K562 (cell line): ENCODE data around the gene RPL14. TPM values are rescaled to one million over a fixed set of nuclear protein-coding genes. Genes with fewer than 3 reads are reported as not detected.

Source experiments
- ATAC-seq: fragments of 200-7000 bp; cut with Tn5 transposase; 3 replicates; pipeline ENCODE4 v1.9.1; 2020; ENCODE audit warnings: moderate library complexity
- BruUV-seq: library from RNA; stranded (reverse); fragments of 400-500 nt; replicated peaks from 2 replicates; lab custom pipeline; 2021; lab: Mats Ljungman, UMichigan
- CTCF ChIA-PET: fragments of 300-600 bp; formaldehyde crosslinking; extraction: SDS; loops from one replicate; lab custom pipeline; 2021; ENCODE audit warnings: low intra/inter-chr PET ratio; lab: Yijun Ruan, JAX
- POLR2A ChIA-PET: fragments of 300-600, 350-650 bp; sonication (Branson Sonifier 250); formaldehyde crosslinking; extraction: SDS; loops from one replicate; lab custom pipeline; 2021; ENCODE audit warnings: antibody characterized with exemption, inconsistent platforms; lab: Yijun Ruan, JAX
- DNase-seq, 4 experiments: peaks; one replicate each; pipeline versions ENCODE4 v3.0.0 to v3.0.0-alpha.2; 2011 to 2018; ENCODE audit warnings: low spot score in 3 of 4, mixed read lengths in 3 of 4; ENCODE audit errors: extremely low read depth in 1 of 4
- FAIRE-seq: peaks from 2 replicates; lab custom pipeline; 2011; peaks lifted over from hg19 to GRCh38; lab: Jason Lieb, UNC
- H2AFZ ChIP-seq: 2 replicates; pipeline ENCODE4 v1.6.0; 2011; ENCODE audit warnings: low read depth, low read length, control low read depth, inconsistent platforms
- H3K27ac ChIP-seq: fragments of 200-600 bp; 3 replicates; pipeline ENCODE4 v1.8.0; 2011; ENCODE audit warnings: low read depth, mild to moderate bottlenecking, control low read depth, inconsistent platforms, low read length, moderate library complexity, mixed read lengths; ENCODE audit errors: extremely low read depth
- H3K27me3 ChIP-seq, 2 experiments: fragments of 300-600 bp in 1 of 2; 2 replicates in 1 of 2; 3 replicates in 1 of 2; pipeline versions ENCODE4 v1.6.0 to v1.8.0; 2011; ENCODE audit warnings: inconsistent platforms in 2 of 2, low read length in 2 of 2, mild to moderate bottlenecking in 1 of 2, mixed read lengths in 1 of 2, moderate library complexity in 1 of 2; ENCODE audit not compliant: control insufficient read depth in 2 of 2, insufficient read depth in 2 of 2
- H3K36me3 ChIP-seq: fragments of 300-600 bp; 3 replicates; pipeline ENCODE4 v1.8.0; 2011; ENCODE audit warnings: mild to moderate bottlenecking, low read length, inconsistent platforms; ENCODE audit not compliant: control insufficient read depth, insufficient read depth
- H3K4me1 ChIP-seq, 2 experiments: fragments of 200-600 bp in 1 of 2; replicated peaks in 1 of 2; 2 replicates in 1 of 2; 3 replicates in 1 of 2; pipeline versions ENCODE4 v1.5.1 to v1.8.0; 2011; ENCODE audit warnings: inconsistent platforms in 2 of 2, low read length in 2 of 2, mild to moderate bottlenecking in 1 of 2, mixed read lengths in 1 of 2, moderate library complexity in 1 of 2; ENCODE audit not compliant: control insufficient read depth in 2 of 2, insufficient read depth in 2 of 2
- H3K4me2 ChIP-seq: 2 replicates; pipeline ENCODE4 v1.6.1; 2011; ENCODE audit warnings: low read length, control low read depth, inconsistent platforms, mixed read lengths; ENCODE audit not compliant: insufficient read depth
- H3K4me3 ChIP-seq: fragments of 200-600 bp; sonication (generic), shearing (Covaris generic); 2 replicates; pipeline ENCODE4 v1.5.1; 2016; ENCODE audit warnings: control low read depth, inconsistent platforms
- H3K79me2 ChIP-seq: fragments of 200-600 bp; 3 replicates; pipeline ENCODE4 v1.8.0; 2011; ENCODE audit warnings: low read length, inconsistent platforms; ENCODE audit not compliant: control insufficient read depth, insufficient read depth
- H3K9ac ChIP-seq, 2 experiments: 2 replicates each; pipeline versions ENCODE4 v1.6.0 to v1.6.1; 2011; ENCODE audit warnings: low read depth in 2 of 2, low read length in 2 of 2, control low read depth in 1 of 2, inconsistent platforms in 1 of 2, mild to moderate bottlenecking in 1 of 2, mixed read lengths in 1 of 2; ENCODE audit not compliant: insufficient read depth in 1 of 2
- H3K9me1 ChIP-seq: one replicate; pipeline ENCODE4 v1.6.0; 2011; ENCODE audit warnings: inconsistent platforms, mild to moderate bottlenecking, low read length, moderate library complexity; ENCODE audit not compliant: control insufficient read depth, insufficient read depth
- H3K9me3 ChIP-seq: replicated peaks from 2 replicates; pipeline ENCODE4 v1.5.1; 2011; ENCODE audit warnings: low read depth, low read length, inconsistent platforms; ENCODE audit not compliant: control insufficient read depth, insufficient read depth
- H4K20me1 ChIP-seq: replicated peaks from 2 replicates; pipeline ENCODE4 v1.6.1; 2011; ENCODE audit warnings: low read length, inconsistent platforms, mixed read lengths; ENCODE audit not compliant: control insufficient read depth, insufficient read depth
- CBX1 ChIP-seq: sonication (generic); IDR thresholded peaks from 2 replicates; pipeline ENCODE4 v1.6.1; 2016; ENCODE audit warnings: antibody characterized with exemption, low read depth, mild to moderate bottlenecking
- E2F5 ChIP-seq: sonication (generic); formaldehyde crosslinking; IDR thresholded peaks from 2 replicates; pipeline ENCODE4 v1.8.0; 2022; ENCODE audit warnings: mild to moderate bottlenecking, missing genetic modification reagents
- HOXB6 ChIP-seq: fragments of 250-450 bp; sonication (Bioruptor Pico); IDR thresholded peaks from 2 replicates; pipeline ENCODE4 v1.5.1; 2022; ENCODE audit warnings: mild to moderate bottlenecking, borderline replicate concordance
- ILK ChIP-seq: fragments of 450-650 bp; IDR thresholded peaks from 2 replicates; pipeline ENCODE4 v1.6.1; 2016; ENCODE audit warnings: missing genetic modification characterization, low read depth, mild to moderate bottlenecking, missing compliant biosample characterization, moderate library complexity, borderline replicate concordance
- KLF1 ChIP-seq: fragments of 450-650 bp; IDR thresholded peaks from 2 replicates; pipeline ENCODE4 v1.6.1; 2016; ENCODE audit warnings: missing genetic modification characterization, missing compliant biosample characterization
- PHB ChIP-seq: fragments of 250-450 bp; sonication (Bioruptor Pico); IDR thresholded peaks from 2 replicates; pipeline ENCODE4 v1.5.0; 2021
- RCOR1 ChIP-seq, 2 experiments: IDR thresholded peaks; 2 replicates each; pipeline ENCODE4 v1.6.1; 2012; ENCODE audit warnings: low read depth in 2 of 2, low read length in 2 of 2, borderline replicate concordance in 1 of 2, improper control_type of control experiment in 1 of 2
- SIX5 ChIP-seq, 2 experiments: IDR thresholded peaks; 2 replicates each; pipeline ENCODE4 v1.6.1; 2011; ENCODE audit warnings: low read length in 2 of 2, borderline replicate concordance in 1 of 2, low read depth in 1 of 2, mild to moderate bottlenecking in 1 of 2, moderate library complexity in 1 of 2; ENCODE audit not compliant: insufficient read depth in 1 of 2
- SMARCA5 ChIP-seq: fragments of 450-650 bp; IDR thresholded peaks from 2 replicates; pipeline ENCODE4 v1.6.1; 2016
- SRSF1 ChIP-seq: fragments of 200-400 bp; formaldehyde crosslinking; IDR thresholded peaks from 2 replicates; pipeline ENCODE4 v1.6.1; 2017; ENCODE audit warnings: mild to moderate bottlenecking, low read depth, low read length, moderate library complexity
- TCF15 ChIP-seq: fragments of 250-450 bp; sonication (Bioruptor Pico); IDR thresholded peaks from 2 replicates; pipeline ENCODE4 v1.8.0; 2022; ENCODE audit warnings: moderate library complexity, mild to moderate bottlenecking, inconsistent platforms
- TFE3 ChIP-seq: fragments of 450-650 bp; formaldehyde crosslinking; IDR thresholded peaks from 2 replicates; pipeline ENCODE4 v1.4.0; 2020; ENCODE audit warnings: mild to moderate bottlenecking, mixed read lengths
- ZC3H4 ChIP-seq: sonication (generic); formaldehyde crosslinking; IDR thresholded peaks from 2 replicates; pipeline ENCODE4 v1.9.0; 2021; ENCODE audit warnings: missing genetic modification reagents, borderline replicate concordance
- ZEB2 ChIP-seq: fragments of 450-650 bp; IDR thresholded peaks from 2 replicates; pipeline ENCODE4 v1.6.1; 2016
- ZNF224 ChIP-seq: sonication (generic); formaldehyde crosslinking; IDR thresholded peaks from 2 replicates; pipeline ENCODE4 v1.8.0; 2022; ENCODE audit warnings: mild to moderate bottlenecking, missing genetic modification reagents
- ZNF316 ChIP-seq: fragments of 450-650 bp; IDR thresholded peaks from 2 replicates; pipeline ENCODE4 v1.6.1; 2016
- ZSCAN32 ChIP-seq: fragments of 450-650 bp; formaldehyde crosslinking; IDR thresholded peaks from 2 replicates; pipeline ENCODE4 v1.4.0; 2020; ENCODE audit warnings: mild to moderate bottlenecking, moderate library complexity
- WGBS: fragments of 100-300 bp; shearing (Covaris generic); methylation state at CpG from one replicate; pipeline ENCODE4 v1.1.6; 2016; ENCODE audit warnings: low coverage, mixed read lengths; ENCODE audit not compliant: insufficient coverage; ENCODE audit errors: missing lambda C conversion rate; 5-methylcytosine and 5-hydroxymethylcytosine counted together
- in situ Hi-C: fragments of 300-500 bp; cut with MboI; formaldehyde crosslinking; loops from 4 replicates; pipeline ENCODE4 v1.15.0; 2018; ENCODE audit warnings: inconsistent platforms, mixed read lengths
- intact Hi-C: fragments of 100-400 bp; cut with micrococcal nuclease; formaldehyde crosslinking; loops from 2 replicates; pipeline ENCODE4 v1.14.2; 2022
- polyA plus RNA-seq, 8 experiments: library from polyadenylated mRNA; depleted of rRNA in 4 of 8; stranded (reverse) in 5 of 8; unstranded in 3 of 8; fragments of >200 nt; fragmentation: Nextera tagmentation in 2 of 8; fragmentation: Illumina TruSeq in 1 of 8; extraction: Ambion mirVana in 2 of 8; extraction: Trizol in 1 of 8; gene quantifications; 2 replicates each; pipeline versions ENCODE4 v1.2.1 to v1.2.3, GENCODE V29; 2011 to 2014; ENCODE audit warnings: inconsistent platforms in 1 of 8, missing spikeins in 1 of 8
- total RNA-seq, 7 experiments: library from RNA; depleted of rRNA in 6 of 7; stranded (reverse); fragments of >200 nt in 6 of 7; fragmentation: Illumina TruSeq in 2 of 7; extraction: Trizol in 2 of 7; gene quantifications; 2 replicates each; pipeline versions ENCODE4 v1.2.1 to v1.2.3, GENCODE V29; 2011 to 2021; ENCODE audit warnings: low replicate concordance in 1 of 7
- TF ChIP-seq, protein P1 (sequence below): fragments of 450-650 bp; IDR thresholded peaks from 2 replicates; pipeline ENCODE4 v1.7.0; 2016; ENCODE audit warnings: borderline replicate concordance

RPL14 gene
- total and polyA plus RNA-seq, 9 of the 15 experiments (the other 6 are each of a cell fraction or from before 2014, with no cell fraction given): 851 to 4,649 (median 2,133) TPM

GRCh38 chr3:40456279-40456939 lies 730 bp upstream of the RPL14 start:
- Histone ChIP-seq H3K27me3 (no peaks in the 10 kb centered on the region), H3K9me3 (no peaks in the 10 kb centered on the region), H3K36me3 (peaks cover 39% of the 10 kb centered on the region), H3K27ac (peak overlapping the region; percentile 93), H2AFZ (peak overlapping the region; percentile 81), H3K4me1 (peaks cover 17 to 32% of the 10 kb centered on the region in 2 experiments), H3K79me2 (peaks cover 52% of the 10 kb centered on the region), H3K4me3 (peak overlapping the region; percentile 73), H4K20me1 (no peaks in the 10 kb centered on the region; the same call in 1 of the 2 replicates), H3K4me2 (peak overlapping the region; percentile 94), H3K9me1 (no peaks in the 10 kb centered on the region), H3K9ac (peak overlapping the region; percentile 91 to 100)
- ChIA-PET CTCF (no interaction called here), POLR2A (interaction anchor here (0.5 to 2.1 kb wide), 21 partner anchors 8 to 265 kb away, joined by 3 to 19 read pairs (median 5); partner anchors contain the start of genes ZNF619 and ZNF621)
- in situ Hi-C loops (loop anchor here (25.0 kb wide), 1 partner anchor 1044 kb away; the partner anchor contains the start of gene RPSA), intact Hi-C loops (loop anchor here (2.0 to 10.0 kb wide), 2 partner anchors 20 to 1072 kb away; partner anchors contain the start of genes SLC25A38 and ZNF619)
- DNase-seq: no peak
- no peak for FAIRE-seq
- TSS peak; percentile 89 for BruUV-seq
- no peak for ATAC-seq
- WGBS: 60% methylated on average over 29 of the region's 29 CpGs
- TF ChIP-seq PHB (CRISPR knock-in tag) (no peak), ZC3H4 (CRISPR knock-in tag) (peak; percentile 49; the same call in 1 of the 2 replicates), CBX1 (no peak), KLF1 (tag) (no peak), SRSF1 (no peak), ILK (tag) (no peak), ZSCAN32 (CRISPR knock-in tag) (no peak), TFE3 (CRISPR knock-in tag) (no peak), E2F5 (CRISPR knock-in tag) (no peak), ZNF224 (no peak), TCF15 (CRISPR knock-in tag) (no peak), ZEB2 (no peak), HOXB6 (CRISPR knock-in tag) (no peak), RCOR1 (IDR thresholded peaks at IDR 0.05; ENCODE audit: borderline replicate concordance in 1 of 2, low read depth in 2 of 2, low read length in 2 of 2) (no peak), ZNF316 (peak; percentile 7; the same call in 1 of the 2 replicates), SMARCA5 (0 out of 2 replicates have a peak, but pooled peaks have one; percentile 46), SIX5 (IDR thresholded peaks at IDR 0.05; ENCODE audit: borderline replicate concordance in 1 of 2, insufficient read depth in 1 of 2, low read depth in 1 of 2, low read length in 2 of 2) (no peak)
- TF ChIP-seq, protein P1, sequence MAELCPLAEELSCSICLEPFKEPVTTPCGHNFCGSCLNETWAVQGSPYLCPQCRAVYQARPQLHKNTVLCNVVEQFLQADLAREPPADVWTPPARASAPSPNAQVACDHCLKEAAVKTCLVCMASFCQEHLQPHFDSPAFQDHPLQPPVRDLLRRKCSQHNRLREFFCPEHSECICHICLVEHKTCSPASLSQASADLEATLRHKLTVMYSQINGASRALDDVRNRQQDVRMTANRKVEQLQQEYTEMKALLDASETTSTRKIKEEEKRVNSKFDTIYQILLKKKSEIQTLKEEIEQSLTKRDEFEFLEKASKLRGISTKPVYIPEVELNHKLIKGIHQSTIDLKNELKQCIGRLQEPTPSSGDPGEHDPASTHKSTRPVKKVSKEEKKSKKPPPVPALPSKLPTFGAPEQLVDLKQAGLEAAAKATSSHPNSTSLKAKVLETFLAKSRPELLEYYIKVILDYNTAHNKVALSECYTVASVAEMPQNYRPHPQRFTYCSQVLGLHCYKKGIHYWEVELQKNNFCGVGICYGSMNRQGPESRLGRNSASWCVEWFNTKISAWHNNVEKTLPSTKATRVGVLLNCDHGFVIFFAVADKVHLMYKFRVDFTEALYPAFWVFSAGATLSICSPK: peak; percentile 52; the same call in 1 of the 2 replicates
